H1 (cell line): ENCODE measurements around the gene ATP5F1C. TPM values are rescaled to one million over a fixed set of nuclear protein-coding genes. Genes with fewer than 3 reads are reported as not detected.

Experiments used
- CTCF ChIA-PET: fragments of 300-600 bp; sonication (Branson Sonifier 250); formaldehyde crosslinking; loops from one replicate; lab custom pipeline; 2021; ENCODE audit not compliant: partially characterized antibody; lab: Charles Lee
- POLR2A ChIA-PET: fragments of 300-600 bp; sonication (Branson Sonifier 250); formaldehyde crosslinking; loops from one replicate; lab custom pipeline; 2021; ENCODE audit warnings: inconsistent platforms; ENCODE audit not compliant: partially characterized antibody; lab: Charles Lee
- DNase-seq, 2 experiments: peaks; one replicate each; pipeline versions ENCODE4 v3.0.0 to v3.0.0-alpha.2; 2010 to 2022; ENCODE audit warnings: low spot score in 2 of 2, low read depth in 1 of 2, mixed read lengths in 1 of 2
- FAIRE-seq: peaks from 2 replicates; lab custom pipeline; 2011; peaks lifted over from hg19 to GRCh38; lab: Jason Lieb, UNC
- H2AFZ ChIP-seq: 2 replicates; pipeline ENCODE4 v1.8.1; 2012; ENCODE audit warnings: low read length, inconsistent platforms
- H2AK5ac ChIP-seq: 2 replicates; pipeline ENCODE4 v1.6.1; 2013; ENCODE audit warnings: low read depth, low read length
- H2BK120ac ChIP-seq: replicated peaks from 2 replicates; pipeline ENCODE3; 2013; ENCODE audit warnings: low read depth, low read length, inconsistent platforms
- H2BK12ac ChIP-seq: 2 replicates; pipeline ENCODE4 v1.6.1; 2013; ENCODE audit warnings: low read depth, low read length
- H2BK15ac ChIP-seq: 2 replicates; pipeline ENCODE4 v1.6.1; 2013; ENCODE audit warnings: low read length
- H2BK20ac ChIP-seq: 2 replicates; pipeline ENCODE4 v1.6.1; 2013; ENCODE audit warnings: low read length
- H2BK5ac ChIP-seq: 2 replicates; pipeline ENCODE4 v1.6.1; 2013; ENCODE audit warnings: low read depth, low read length
- H3K14ac ChIP-seq: 2 replicates; pipeline ENCODE4 v1.6.1; 2013; ENCODE audit warnings: inconsistent platforms; ENCODE audit not compliant: insufficient read length
- H3K18ac ChIP-seq: 2 replicates; pipeline ENCODE4 v1.6.1; 2013; ENCODE audit warnings: low read length; ENCODE audit errors: extremely low read depth
- H3K23ac ChIP-seq: 2 replicates; pipeline ENCODE4 v1.6.1; 2013; ENCODE audit warnings: inconsistent platforms; ENCODE audit not compliant: insufficient read length
- H3K23me2 ChIP-seq: 2 replicates; pipeline ENCODE4 v1.6.1; 2013; ENCODE audit warnings: low read depth, low read length
- H3K27ac ChIP-seq: 2 replicates; pipeline ENCODE4 v1.6.1; 2011; ENCODE audit warnings: low read depth, low read length, inconsistent platforms
- H3K27me3 ChIP-seq, 4 experiments: replicated peaks in 1 of 4; 1 replicate in 1 of 4; 2 replicates in 3 of 4; pipeline versions ENCODE4 v1.6.1 to v1.8.1; 2011 to 2013; ENCODE audit warnings: low read length in 3 of 4, mild to moderate bottlenecking in 3 of 4, inconsistent platforms in 2 of 4, mixed read lengths in 2 of 4, moderate library complexity in 1 of 4; ENCODE audit not compliant: control insufficient read depth in 3 of 4, insufficient read depth in 3 of 4; ENCODE audit errors: extremely low read depth in 1 of 4
- H3K36me3 ChIP-seq, 4 experiments: 2 replicates each; pipeline versions ENCODE4 v1.6.1 to v1.8.1; 2011 to 2013; ENCODE audit warnings: mild to moderate bottlenecking in 4 of 4, low read length in 3 of 4, moderate library complexity in 2 of 4, control low read depth in 1 of 4, inconsistent platforms in 1 of 4; ENCODE audit not compliant: insufficient read depth in 4 of 4, control insufficient read depth in 2 of 4
- H3K4ac ChIP-seq: replicated peaks from 2 replicates; pipeline ENCODE3; 2013; ENCODE audit warnings: low read length, low read depth, mixed read lengths, inconsistent platforms; ENCODE audit not compliant: insufficient read length
- H3K4me1 ChIP-seq, 4 experiments: replicated peaks in 1 of 4; 1 replicate in 1 of 4; 2 replicates in 3 of 4; pipeline versions ENCODE4 v1.6.1 to v1.8.1; 2011 to 2013; ENCODE audit warnings: low read length in 3 of 4, inconsistent platforms in 2 of 4, mixed read lengths in 1 of 4; ENCODE audit not compliant: insufficient read depth in 4 of 4, control insufficient read depth in 3 of 4
- H3K4me2 ChIP-seq, 2 experiments: 2 replicates each; pipeline versions ENCODE4 v1.6.1 to v1.8.1; 2011 to 2013; ENCODE audit warnings: low read depth in 2 of 2, low read length in 2 of 2, control low read depth in 1 of 2, inconsistent platforms in 1 of 2, mild to moderate bottlenecking in 1 of 2; ENCODE audit not compliant: insufficient read depth in 1 of 2
- H3K4me3 ChIP-seq, 4 experiments: fragments of 200-600, 300-600 bp in 1 of 4; sonication (generic), shearing (Covaris generic), sonication (Bioruptor Twin) in 1 of 4; 2 replicates each; pipeline versions ENCODE4 v1.5.1 to v1.8.1; 2011 to 2016; ENCODE audit warnings: low read length in 4 of 4, low read depth in 3 of 4, control low read depth in 2 of 4, inconsistent platforms in 2 of 4, mild to moderate bottlenecking in 2 of 4, mixed read lengths in 1 of 4, moderate library complexity in 1 of 4; ENCODE audit not compliant: insufficient read depth in 2 of 4; ENCODE audit errors: extremely low read depth in 1 of 4
- H3K56ac ChIP-seq: replicated peaks from 2 replicates; pipeline ENCODE3; 2013; ENCODE audit warnings: low read depth, mild to moderate bottlenecking, mixed read lengths, low read length, inconsistent platforms; ENCODE audit not compliant: insufficient read length
- H3K79me1 ChIP-seq: 2 replicates; pipeline ENCODE4 v1.6.1; 2013; ENCODE audit warnings: low read depth, low read length, control low read depth
- H3K79me2 ChIP-seq, 2 experiments: 2 replicates each; pipeline versions ENCODE4 v1.6.1 to v1.8.1; 2012 to 2013; ENCODE audit warnings: low read length in 2 of 2, mild to moderate bottlenecking in 2 of 2, inconsistent platforms in 1 of 2; ENCODE audit not compliant: insufficient read depth in 2 of 2, control insufficient read depth in 1 of 2
- H3K9ac ChIP-seq, 4 experiments: replicated peaks in 1 of 4; 1 replicate in 1 of 4; 2 replicates in 3 of 4; pipeline versions ENCODE4 v1.6.1 to v1.8.1; 2011 to 2013; ENCODE audit warnings: low read depth in 3 of 4, low read length in 3 of 4, control low read depth in 2 of 4, mild to moderate bottlenecking in 2 of 4, moderate library complexity in 2 of 4, inconsistent platforms in 1 of 4; ENCODE audit errors: extremely low read depth in 1 of 4
- H3K9me3 ChIP-seq, 2 experiments: 2 replicates each; pipeline versions ENCODE4 v1.6.1 to v1.8.1; 2012 to 2013; ENCODE audit warnings: mild to moderate bottlenecking in 2 of 2, moderate library complexity in 2 of 2, control low read depth in 1 of 2, inconsistent platforms in 1 of 2, low read depth in 1 of 2, low read length in 1 of 2, mixed read lengths in 1 of 2; ENCODE audit not compliant: insufficient read depth in 2 of 2
- H4K20me1 ChIP-seq, 2 experiments: replicated peaks in 1 of 2; 2 replicates each; pipeline versions ENCODE3 to v1.8.1; 2011 to 2013; ENCODE audit warnings: inconsistent platforms in 2 of 2, low read length in 2 of 2, mild to moderate bottlenecking in 1 of 2; ENCODE audit not compliant: insufficient read depth in 2 of 2, control insufficient read depth in 1 of 2
- H4K5ac ChIP-seq: 2 replicates; pipeline ENCODE4 v1.6.1; 2013; ENCODE audit warnings: low read length, low read depth, mixed read lengths, inconsistent platforms; ENCODE audit not compliant: insufficient read length
- H4K8ac ChIP-seq: 2 replicates; pipeline ENCODE4 v1.8.0; 2013; ENCODE audit warnings: mild to moderate bottlenecking, moderate library complexity, low read length, inconsistent platforms; ENCODE audit not compliant: insufficient read depth; ENCODE audit errors: extremely low read depth
- H4K91ac ChIP-seq: replicated peaks from 2 replicates; pipeline ENCODE3; 2013; ENCODE audit warnings: low read length, mixed read lengths, inconsistent platforms; ENCODE audit not compliant: insufficient read length
- CBX5 ChIP-seq: fragments of 300-800, 300-1000 bp; sonication (generic); IDR thresholded peaks from 2 replicates; pipeline ENCODE4 v1.7.1; 2016; ENCODE audit warnings: antibody characterized with exemption, low read length, low read depth
- CHD1 ChIP-seq: IDR thresholded peaks from 2 replicates; pipeline ENCODE4 v1.6.1; 2012; ENCODE audit warnings: low read depth, low read length, improper control_type of control experiment
- E2F6 ChIP-seq: IDR thresholded peaks from 2 replicates; pipeline ENCODE4 v1.6.1; 2012; ENCODE audit warnings: inconsistent platforms
- JUND ChIP-seq: IDR thresholded peaks from 2 replicates; pipeline ENCODE4 v1.6.1; 2011; ENCODE audit warnings: mild to moderate bottlenecking, improper control_type of control experiment, low read length
- KDM4A ChIP-seq: IDR thresholded peaks from one replicate; pipeline ENCODE4 v1.7.1; 2012; ENCODE audit warnings: low read depth, mild to moderate bottlenecking, moderate library complexity, low read length, inconsistent platforms; ENCODE audit not compliant: severe bottlenecking
- RXRA ChIP-seq: IDR thresholded peaks from 2 replicates; pipeline ENCODE4 v1.6.1; 2011; ENCODE audit warnings: low read depth, mild to moderate bottlenecking, low read length, moderate library complexity; ENCODE audit not compliant: insufficient read depth
- SAP30 ChIP-seq: fragments of 300-600 bp; sonication (generic); IDR thresholded peaks from 2 replicates; pipeline ENCODE4 v1.7.1; 2012; ENCODE audit warnings: low read length, moderate library complexity, mild to moderate bottlenecking, inconsistent platforms; ENCODE audit not compliant: insufficient read depth, insufficient replicate concordance
- SIRT6 ChIP-seq: IDR thresholded peaks from one replicate; pipeline ENCODE4 v1.7.1; 2012; ENCODE audit warnings: low read length, inconsistent platforms
- SIX5 ChIP-seq: IDR thresholded peaks from 2 replicates; pipeline ENCODE4 v1.6.1; 2011; ENCODE audit warnings: mild to moderate bottlenecking, low read depth, low read length
- YY1 ChIP-seq: IDR thresholded peaks from 2 replicates; pipeline ENCODE4 v1.6.1; 2011; ENCODE audit warnings: low read depth, mild to moderate bottlenecking, low read length
- ZNF274 ChIP-seq: IDR thresholded peaks from 2 replicates; pipeline ENCODE4 v1.7.0; 2012; ENCODE audit warnings: low read length, borderline replicate concordance; ENCODE audit errors: extremely low read depth
- WGBS, 2 experiments: shearing (Covaris generic) in 1 of 2; methylation state at CpG; one replicate each; pipeline versions ENCODE4 v1.1.6 to v1.1.7; 2013 to 2015; ENCODE audit warnings: low lambda C conversion rate in 2 of 2, mixed read lengths in 2 of 2, inconsistent platforms in 1 of 2, low coverage in 1 of 2, missing lambda C conversion rate in 1 of 2; ENCODE audit not compliant: insufficient replicate concordance in 2 of 2, insufficient coverage in 1 of 2, insufficient read length in 1 of 2; ENCODE audit errors: extremely low coverage in 1 of 2, missing lambda C conversion rate in 1 of 2; 5-methylcytosine and 5-hydroxymethylcytosine counted together
- polyA plus RNA-seq, 7 experiments: library from polyadenylated mRNA; depleted of rRNA in 3 of 7; stranded (reverse) in 5 of 7; unstranded in 2 of 7; fragments of >200 nt in 5 of 7; fragments of 200-250 nt in 2 of 7; gene quantifications; 1 replicate in 5 of 7; 2 replicates in 1 of 7; 4 replicates in 1 of 7; pipeline versions ENCODE4 v1.2.1 to v1.2.3, GENCODE V29; 2011 to 2013; ENCODE audit warnings: missing spikeins in 2 of 7, mixed read lengths in 2 of 7
- total RNA-seq: library from RNA; stranded (reverse); fragmentation: NEBNext Ultra II Directional; extraction: Animal tissue kit (Norgen Biotek cat#: 25700); gene quantifications from 2 replicates; pipeline ENCODE4 v1.2.1, GENCODE V29; 2021

The ATP5F1C gene
- total and polyA plus RNA-seq, 2 of the 8 experiments (the other 6 are each of a cell fraction or from before 2014, with no cell fraction given) = 221 to 265 TPM

- no peaks in the 10 kb centered on the region for H3K27me3 ChIP-seq
- no peak overlapping the region for H3K4me3 ChIP-seq
- peaks cover 0 to 2% of the 10 kb centered on the region in 2 experiments for H4K20me1 ChIP-seq
- ChIA-PET POLR2A (interaction anchor here (1.4 kb wide), 1 partner anchor 10 kb away, joined by 5 read pairs; no protein-coding TSS in a partner anchor), CTCF (interaction anchor here (1.6 kb wide), 1 partner anchor 220 kb away, joined by 3 read pairs; no protein-coding TSS in a partner anchor)
- H3K56ac ChIP-seq = no peak overlapping the region
- no peak overlapping the region for H2AFZ ChIP-seq
- WGBS, 2 experiments = 92% methylated on average over 5 of the region's 5 CpGs; no CpG with 5 or more reads in 1 of the 2 experiments
- no peak overlapping the region for H2BK120ac ChIP-seq
- H3K79me1 ChIP-seq = no peaks in the 10 kb centered on the region
- no peak overlapping the region for H2BK12ac ChIP-seq
- H4K91ac ChIP-seq = no peak overlapping the region
- H3K14ac ChIP-seq = no peak overlapping the region
- H3K36me3 ChIP-seq = peaks cover 0 to 18% (median 12%) of the 10 kb centered on the region in 4 experiments; a peak in 7 of 8 replicates
- no peaks in the 10 kb centered on the region for H3K23me2 ChIP-seq
- no peak overlapping the region for H2BK5ac ChIP-seq
- H2BK15ac ChIP-seq = no peak overlapping the region
- no peak overlapping the region for H4K5ac ChIP-seq
- no peak overlapping the region for H3K18ac ChIP-seq
- no peaks in the 10 kb centered on the region for H3K9me3 ChIP-seq
- no peak overlapping the region for H2BK20ac ChIP-seq
- no peak overlapping the region for H3K9ac ChIP-seq
- no peak overlapping the region for H3K23ac ChIP-seq
- FAIRE-seq (no peak), DNase-seq (no peak)
- H3K4ac ChIP-seq = no peak overlapping the region
- H4K8ac ChIP-seq = no peak overlapping the region
- no peak overlapping the region for H2AK5ac ChIP-seq
- H3K4me2 ChIP-seq = no peak overlapping the region
- H3K79me2 ChIP-seq = no peaks in the 10 kb centered on the region
- H3K4me1 ChIP-seq = no peaks in the 10 kb centered on the region
- no peak overlapping the region for H3K27ac ChIP-seq
- no peak for TF ChIP-seq E2F6
- no peak for TF ChIP-seq CHD1
- no peak for TF ChIP-seq ZNF274
- TF ChIP-seq SIRT6 = no peak
- no peak for TF ChIP-seq YY1
- TF ChIP-seq SIX5 = no peak
- TF ChIP-seq KDM4A = no peak
- TF ChIP-seq RXRA = no peak
- no peak for TF ChIP-seq JUND
- no peak for TF ChIP-seq CBX5
- TF ChIP-seq SAP30 = no peak
Measured at GRCh38 chr10:7750222-7750621, 37.8 kb upstream of the ATP5F1C start.
